Measurements from ENCODE around the gene EFHC1. TPM values are rescaled to one million over a fixed set of nuclear protein-coding genes. Genes with fewer than 3 reads are reported as not detected.

Gene EFHC1
- total RNA-seq, 2 donors from 2014 or later: 11.1 to 13.8 TPM

- ATAC-seq (no peak), DNase-seq (no peak)
- intact Hi-C loops (cut with DNase I, micrococcal nuclease): no loop called here
These were observed 76.5 kb downstream of the EFHC1 start for GRCh38 chr6:52496631-52497030.

- intact Hi-C loops (cut with DNase I, micrococcal nuclease): no loop called here
- peak; percentile 11 for ATAC-seq
- DNase-seq: peak in 1 of 2 donors; percentile 58
These were observed 77.7 kb downstream of the EFHC1 start for GRCh38 chr6:52497652-52498408.

GRCh38 chr6:52498538-52499017, 78.4 kb downstream of the EFHC1 start:
- DNase-seq: no peak
- intact Hi-C loops (cut with DNase I, micrococcal nuclease): no loop called here
- ATAC-seq: peak; percentile 23

GRCh38 chr6:52499026-52499425, 78.9 kb downstream of the EFHC1 start:
- intact Hi-C loops (cut with DNase I, micrococcal nuclease): no loop called here
- DNase-seq: no peak
- no peak for ATAC-seq

GRCh38 chr6:52499681-52500236, 79.6 kb downstream of the EFHC1 start:
- no peak for DNase-seq
- ATAC-seq: no peak
- intact Hi-C loops (cut with DNase I, micrococcal nuclease): no loop called here

- DNase-seq: no peak
- no peak for ATAC-seq
- intact Hi-C loops (cut with DNase I, micrococcal nuclease): no loop called here
These were observed 80.3 kb downstream of the EFHC1 start for GRCh38 chr6:52500238-52501129.

- ATAC-seq: no peak
- DNase-seq: no peak
- intact Hi-C loops (cut with DNase I, micrococcal nuclease): no loop called here
These were observed 82.3 kb downstream of the EFHC1 start for GRCh38 chr6:52502306-52503029.

- intact Hi-C loops (cut with DNase I, micrococcal nuclease): no loop called here
- DNase-seq: peak in 1 of 2 donors; percentile 34
These were observed 83.2 kb downstream of the EFHC1 start for GRCh38 chr6:52503323-52503747.

GRCh38 chr6:52503851-52504781, 84.0 kb downstream of the EFHC1 start:
- ATAC-seq (peak; percentile 91), DNase-seq (peak; percentile 97 to 99)
- intact Hi-C loops (cut with DNase I, micrococcal nuclease): no loop called here

More at GRCh38 chr6:52503323-52503747, 83.2 kb downstream of the EFHC1 start:
- no peak for ATAC-seq

GRCh38 chr6:52504782-52505136, 84.6 kb downstream of the EFHC1 start:
- DNase-seq (peak in 1 of 2 donors; percentile 47), ATAC-seq (peak; percentile 7)
- intact Hi-C loops (cut with DNase I, micrococcal nuclease): loop anchor here in 1 of 2 donors (5.0 kb wide), 1 partner anchor 73 kb away; the partner anchor contains the start of gene TRAM2

- intact Hi-C loops (cut with DNase I, micrococcal nuclease): loop anchor here in 1 of 2 donors (5.0 kb wide), 1 partner anchor 71 kb away; the partner anchor contains the start of gene TRAM2
- DNase-seq (no peak), ATAC-seq (no peak)
These were observed 85.7 kb downstream of the EFHC1 start for GRCh38 chr6:52505726-52506409.

- no peak for DNase-seq
- no peak for ATAC-seq
- intact Hi-C loops (cut with DNase I, micrococcal nuclease): loop anchor here in 1 of 2 donors (5.0 kb wide), 1 partner anchor 71 kb away; the partner anchor contains the start of gene TRAM2
These were observed 86.3 kb downstream of the EFHC1 start for GRCh38 chr6:52506476-52506875.

- ATAC-seq: no peak
- intact Hi-C loops (cut with DNase I, micrococcal nuclease): loop anchor here in 1 of 2 donors (5.0 kb wide), 1 partner anchor 70 kb away; the partner anchor contains the start of gene TRAM2
- DNase-seq: no peak
These were observed 87.6 kb downstream of the EFHC1 start for GRCh38 chr6:52507557-52508260.

GRCh38 chr6:52508261-52508739, 88.2 kb downstream of the EFHC1 start:
- DNase-seq (no peak), ATAC-seq (no peak)
- intact Hi-C loops (cut with DNase I, micrococcal nuclease): loop anchor here in 1 of 2 donors (5.0 kb wide), 1 partner anchor 69 kb away; the partner anchor contains the start of gene TRAM2

GRCh38 chr6:52509281-52510212, 89.4 kb downstream of the EFHC1 start:
- DNase-seq: no peak
- ATAC-seq: no peak
- intact Hi-C loops (cut with DNase I, micrococcal nuclease): loop anchor here in 1 of 2 donors (5.0 to 10.0 kb wide), 2 partner anchors 68 to 85 kb away; partner anchors contain the start of genes EFHC1 and TRAM2

All from left colon (tissue), 2 donors.